Measurements from ENCODE around the gene ZNF385B. TPM values are rescaled to one million over a fixed set of nuclear protein-coding genes. Genes with fewer than 3 reads are reported as not detected.

Gene ZNF385B
- total RNA-seq, 4 donors from 2014 or later: 0.74 to 4.6 (median 0.82) TPM; not detected in 1

GRCh38 chr2:179511105-179511789 lies 350.2 kb downstream of the ZNF385B start:
- no peak for TF ChIP-seq CTCF (IDR thresholded peaks at IDR 0.05)
- DNase-seq (ENCODE audit: low spot score): no peak
- no peak for ATAC-seq (ENCODE audit: low FRiP score)

GRCh38 chr2:179495315-179495714 lies 366.1 kb downstream of the ZNF385B start:
- no peak for DNase-seq (ENCODE audit: low spot score)
- ATAC-seq (ENCODE audit: low FRiP score): no peak
- no peak for TF ChIP-seq CTCF (IDR thresholded peaks at IDR 0.05)

GRCh38 chr2:179488563-179488962 lies 372.8 kb downstream of the ZNF385B start:
- DNase-seq (ENCODE audit: low spot score) (no peak), ATAC-seq (ENCODE audit: low FRiP score) (no peak)
- no peak for TF ChIP-seq CTCF (IDR thresholded peaks at IDR 0.05)

GRCh38 chr2:179487010-179487731 lies 374.2 kb downstream of the ZNF385B start:
- DNase-seq (ENCODE audit: low spot score) (no peak), ATAC-seq (ENCODE audit: low FRiP score) (no peak)
- no peak for TF ChIP-seq CTCF (IDR thresholded peaks at IDR 0.05)

GRCh38 chr2:179483131-179483530 lies 378.3 kb downstream of the ZNF385B start:
- DNase-seq (ENCODE audit: low spot score) (no peak), ATAC-seq (ENCODE audit: low FRiP score) (no peak)
- TF ChIP-seq CTCF (IDR thresholded peaks at IDR 0.05): no peak

GRCh38 chr2:179479947-179480346 lies 381.5 kb downstream of the ZNF385B start:
- ATAC-seq (ENCODE audit: low FRiP score) (no peak), DNase-seq (ENCODE audit: low spot score) (no peak)
- TF ChIP-seq CTCF (IDR thresholded peaks at IDR 0.05): no peak

GRCh38 chr2:179478771-179479170 lies 382.6 kb downstream of the ZNF385B start:
- DNase-seq (ENCODE audit: low spot score) (no peak), ATAC-seq (ENCODE audit: low FRiP score) (no peak)
- TF ChIP-seq CTCF (IDR thresholded peaks at IDR 0.05): no peak

Data from omental fat pad (tissue), 4 donors.